ENCODE results near the gene SCAPER.

DNA sequence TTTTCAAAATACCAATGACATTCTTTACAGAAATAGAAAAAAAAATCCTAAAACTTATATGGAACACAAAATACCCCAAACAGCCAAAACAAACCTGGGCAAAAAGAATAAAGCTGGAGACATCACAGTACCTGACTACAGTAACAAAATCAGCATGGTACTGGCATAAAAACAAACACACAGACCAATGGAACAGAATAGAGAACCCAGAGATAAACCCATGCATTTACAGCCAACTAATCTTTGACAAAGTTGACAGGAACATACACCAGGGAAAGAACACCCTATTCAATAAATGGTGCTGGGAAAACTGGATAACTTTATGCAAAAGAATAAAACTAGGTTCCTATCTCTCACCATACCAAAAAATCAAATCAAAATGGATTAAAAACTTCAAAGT, 36.4 kb downstream of the SCAPER start:
- TF ChIP-seq, protein P1, sequence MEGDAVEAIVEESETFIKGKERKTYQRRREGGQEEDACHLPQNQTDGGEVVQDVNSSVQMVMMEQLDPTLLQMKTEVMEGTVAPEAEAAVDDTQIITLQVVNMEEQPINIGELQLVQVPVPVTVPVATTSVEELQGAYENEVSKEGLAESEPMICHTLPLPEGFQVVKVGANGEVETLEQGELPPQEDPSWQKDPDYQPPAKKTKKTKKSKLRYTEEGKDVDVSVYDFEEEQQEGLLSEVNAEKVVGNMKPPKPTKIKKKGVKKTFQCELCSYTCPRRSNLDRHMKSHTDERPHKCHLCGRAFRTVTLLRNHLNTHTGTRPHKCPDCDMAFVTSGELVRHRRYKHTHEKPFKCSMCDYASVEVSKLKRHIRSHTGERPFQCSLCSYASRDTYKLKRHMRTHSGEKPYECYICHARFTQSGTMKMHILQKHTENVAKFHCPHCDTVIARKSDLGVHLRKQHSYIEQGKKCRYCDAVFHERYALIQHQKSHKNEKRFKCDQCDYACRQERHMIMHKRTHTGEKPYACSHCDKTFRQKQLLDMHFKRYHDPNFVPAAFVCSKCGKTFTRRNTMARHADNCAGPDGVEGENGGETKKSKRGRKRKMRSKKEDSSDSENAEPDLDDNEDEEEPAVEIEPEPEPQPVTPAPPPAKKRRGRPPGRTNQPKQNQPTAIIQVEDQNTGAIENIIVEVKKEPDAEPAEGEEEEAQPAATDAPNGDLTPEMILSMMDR (IDR thresholded peaks at IDR 0.05 in 4 of 5, conservative IDR thresholded peaks at IDR 0.05 in 1 of 5): no peak
- no peak for TF ChIP-seq POLR2A (IDR thresholded peaks at IDR 0.05)
